HEK293 (cell line): ENCODE results near the gene FNDC3A.

Experiments
- PRDM1 ChIP-seq: fragments of 450-650 bp; formaldehyde crosslinking; IDR thresholded peaks from 2 replicates; pipeline ENCODE4; 2016; ENCODE audit warnings: missing biosample characterization, missing genetic modification characterization
- SP7 ChIP-seq: fragments of 450-650 bp; formaldehyde crosslinking; IDR thresholded peaks from 2 replicates; pipeline ENCODE4 v1.5.1; 2016; ENCODE audit warnings: missing biosample characterization, missing genetic modification characterization
- TF ChIP-seq, protein P1 (sequence below): fragments of 450-650 bp; formaldehyde crosslinking; IDR thresholded peaks from 2 replicates; pipeline ENCODE4 v1.5.1; 2016; ENCODE audit warnings: missing biosample characterization, missing genetic modification characterization
- TF ChIP-seq, protein P2 (sequence below): fragments of 450-650 bp; formaldehyde crosslinking; conservative IDR thresholded peaks from 2 replicates; pipeline ENCODE4 v1.5.1; 2016; ENCODE audit warnings: low read depth, missing biosample characterization, missing genetic modification characterization

DNA sequence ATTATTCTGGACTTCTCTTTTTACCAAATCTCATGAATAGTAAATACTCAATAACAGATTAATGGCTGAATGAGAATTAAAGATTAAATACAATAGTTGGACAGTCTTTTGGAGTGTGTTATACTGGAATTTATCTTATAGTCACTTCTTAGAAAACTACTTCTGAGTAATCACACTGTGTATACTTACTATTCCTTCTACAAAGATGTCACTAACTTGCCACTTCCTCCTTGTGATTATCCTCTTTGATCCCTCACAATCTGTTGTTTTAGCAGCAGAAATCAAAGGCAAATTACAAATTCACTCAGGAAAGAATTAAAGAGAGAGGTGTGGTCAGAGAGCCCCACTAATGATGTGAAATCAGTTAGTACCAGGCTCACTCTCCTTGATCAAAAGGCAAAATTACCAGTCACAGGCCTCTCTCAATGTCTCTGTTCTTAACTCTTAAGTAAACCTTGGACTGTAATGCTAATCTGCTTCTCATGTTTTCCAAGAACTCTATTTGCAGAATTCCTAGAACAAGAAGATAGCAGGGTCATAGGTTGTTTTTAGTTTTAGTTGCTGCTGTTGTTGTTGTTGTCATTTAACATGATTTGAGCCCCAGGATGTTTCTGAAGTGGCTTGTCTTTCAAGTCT, 37.3 kb upstream of the FNDC3A start:
- TF ChIP-seq PRDM1 (tag by site-specific recombination) (no peak), SP7 (tag by site-specific recombination) (no peak)
- TF ChIP-seq, protein P1, sequence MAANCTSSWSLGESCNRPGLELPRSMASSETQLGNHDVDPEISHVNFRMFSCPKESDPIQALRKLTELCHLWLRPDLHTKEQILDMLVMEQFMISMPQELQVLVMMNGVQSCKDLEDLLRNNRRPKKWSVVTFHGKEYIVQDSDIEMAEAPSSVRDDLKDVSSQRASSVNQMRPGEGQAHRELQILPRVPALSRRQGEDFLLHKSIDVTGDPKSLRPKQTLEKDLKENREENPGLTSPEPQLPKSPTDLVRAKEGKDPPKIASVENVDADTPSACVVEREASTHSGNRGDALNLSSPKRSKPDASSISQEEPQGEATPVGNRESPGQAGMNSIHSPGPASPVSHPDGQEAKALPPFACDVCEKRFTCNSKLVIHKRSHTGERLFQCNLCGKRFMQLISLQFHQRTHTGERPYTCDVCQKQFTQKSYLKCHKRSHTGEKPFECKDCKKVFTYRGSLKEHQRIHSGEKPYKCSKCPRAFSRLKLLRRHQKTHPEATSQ = no peak
- TF ChIP-seq, protein P2, sequence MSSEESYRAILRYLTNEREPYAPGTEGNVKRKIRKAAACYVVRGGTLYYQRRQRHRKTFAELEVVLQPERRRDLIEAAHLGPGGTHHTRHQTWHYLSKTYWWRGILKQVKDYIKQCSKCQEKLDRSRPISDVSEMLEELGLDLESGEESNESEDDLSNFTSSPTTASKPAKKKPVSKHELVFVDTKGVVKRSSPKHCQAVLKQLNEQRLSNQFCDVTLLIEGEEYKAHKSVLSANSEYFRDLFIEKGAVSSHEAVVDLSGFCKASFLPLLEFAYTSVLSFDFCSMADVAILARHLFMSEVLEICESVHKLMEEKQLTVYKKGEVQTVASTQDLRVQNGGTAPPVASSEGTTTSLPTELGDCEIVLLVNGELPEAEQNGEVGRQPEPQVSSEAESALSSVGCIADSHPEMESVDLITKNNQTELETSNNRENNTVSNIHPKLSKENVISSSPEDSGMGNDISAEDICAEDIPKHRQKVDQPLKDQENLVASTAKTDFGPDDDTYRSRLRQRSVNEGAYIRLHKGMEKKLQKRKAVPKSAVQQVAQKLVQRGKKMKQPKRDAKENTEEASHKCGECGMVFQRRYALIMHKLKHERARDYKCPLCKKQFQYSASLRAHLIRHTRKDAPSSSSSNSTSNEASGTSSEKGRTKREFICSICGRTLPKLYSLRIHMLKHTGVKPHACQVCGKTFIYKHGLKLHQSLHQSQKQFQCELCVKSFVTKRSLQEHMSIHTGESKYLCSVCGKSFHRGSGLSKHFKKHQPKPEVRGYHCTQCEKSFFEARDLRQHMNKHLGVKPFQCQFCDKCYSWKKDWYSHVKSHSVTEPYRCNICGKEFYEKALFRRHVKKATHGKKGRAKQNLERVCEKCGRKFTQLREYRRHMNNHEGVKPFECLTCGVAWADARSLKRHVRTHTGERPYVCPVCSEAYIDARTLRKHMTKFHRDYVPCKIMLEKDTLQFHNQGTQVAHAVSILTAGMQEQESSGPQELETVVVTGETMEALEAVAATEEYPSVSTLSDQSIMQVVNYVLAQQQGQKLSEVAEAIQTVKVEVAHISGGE (tag by site-specific recombination) = no peak
